Muscle of leg (tissue), 11 donors: ENCODE data around the gene DYNAP. TPM values are rescaled to one million over a fixed set of nuclear protein-coding genes. Genes with fewer than 3 reads are reported as not detected.

ENCODE experiments used
- DNase-seq: peaks from one replicate; pipeline ENCODE4 v3.0.0; 2013
- H3K27ac ChIP-seq: one replicate; pipeline ENCODE4 v1.5.1; 2013; ENCODE audit warnings: mild to moderate bottlenecking, low read length, control low read depth
- H3K27me3 ChIP-seq: one replicate; pipeline ENCODE4 v1.6.1; 2013; ENCODE audit warnings: low read length; ENCODE audit not compliant: control insufficient read depth, insufficient read depth
- H3K36me3 ChIP-seq: one replicate; pipeline ENCODE4 v1.6.1; 2013; ENCODE audit warnings: low read length; ENCODE audit not compliant: control insufficient read depth, insufficient read depth
- H3K4me1 ChIP-seq: one replicate; pipeline ENCODE4 v1.6.1; 2013; ENCODE audit warnings: low read length; ENCODE audit not compliant: control insufficient read depth, insufficient read depth
- H3K4me3 ChIP-seq: one replicate; pipeline ENCODE4 v1.5.1; 2013; ENCODE audit warnings: low read length, control low read depth
- H3K9me3 ChIP-seq: replicated peaks from 2 replicates; pipeline ENCODE4 v1.6.1; 2013; ENCODE audit warnings: low read depth, low read length; ENCODE audit not compliant: control insufficient read depth
- WGBS: methylation state at CpG from one replicate; pipeline ENCODE4 v1.1.5; 2013; ENCODE audit warnings: missing lambda C conversion rate; ENCODE audit not compliant: insufficient coverage; 5-methylcytosine and 5-hydroxymethylcytosine counted together
- polyA plus RNA-seq, 8 donors: library from polyadenylated mRNA; unstranded; fragments of 120-200 nt; gene quantifications; one replicate each; pipeline versions ENCODE4 v1.2.1 to v1.2.3, GENCODE V29; 2013; ENCODE audit warnings: inconsistent platforms in 1 of 8, low replicate concordance in 1 of 8; ENCODE audit not compliant: insufficient read length in 8 of 8, insufficient read depth in 1 of 8
- total RNA-seq: library from RNA; stranded (reverse); fragments of 120-200 nt; gene quantifications from one replicate; pipeline ENCODE4 v1.2.4, GENCODE V29; 2013

The DYNAP gene
- total and polyA plus RNA-seq, 9 donors: 0.07 TPM; not detected in 8

- no peaks in the 10 kb centered on the region for H3K36me3 ChIP-seq
- WGBS: 88% methylated on average over 3 of the region's 6 CpGs
Observed at GRCh38 chr18:54604211-54604610, 13.2 kb downstream of the DYNAP start.

GRCh38 chr18:54606835-54607212 is 15.8 kb downstream of the DYNAP start:
- H3K27ac ChIP-seq: no peak overlapping the region
- WGBS: 86% methylated on average over 7 of the region's 9 CpGs
- no peaks in the 10 kb centered on the region for H3K27me3 ChIP-seq
- H3K4me3 ChIP-seq: no peak overlapping the region
- H3K36me3 ChIP-seq: no peaks in the 10 kb centered on the region
- DNase-seq: no peak
- no peaks in the 10 kb centered on the region for H3K9me3 ChIP-seq
- H3K4me1 ChIP-seq: no peaks in the 10 kb centered on the region

More at GRCh38 chr18:54604211-54604610, 13.2 kb downstream of the DYNAP start:
- H3K9me3 ChIP-seq: no peaks in the 10 kb centered on the region
- no peak for DNase-seq
- no peak overlapping the region for H3K27ac ChIP-seq
- H3K4me1 ChIP-seq: no peaks in the 10 kb centered on the region
- H3K27me3 ChIP-seq: no peaks in the 10 kb centered on the region
- no peak overlapping the region for H3K4me3 ChIP-seq

GRCh38 chr18:54607213-54608027 is 16.4 kb downstream of the DYNAP start:
- H3K36me3 ChIP-seq: no peaks in the 10 kb centered on the region
- H3K9me3 ChIP-seq: no peaks in the 10 kb centered on the region
- no peaks in the 10 kb centered on the region for H3K4me1 ChIP-seq
- 86% methylated on average over 5 of the region's 11 CpGs for WGBS
- H3K27ac ChIP-seq: no peak overlapping the region
- no peaks in the 10 kb centered on the region for H3K27me3 ChIP-seq
- peak; percentile 2 for DNase-seq
- no peak overlapping the region for H3K4me3 ChIP-seq

- no peaks in the 10 kb centered on the region for H3K4me1 ChIP-seq
- H3K27me3 ChIP-seq: no peaks in the 10 kb centered on the region
- no CpG with 5 or more reads among the region's 3 CpGs for WGBS
- H3K9me3 ChIP-seq: no peaks in the 10 kb centered on the region
- no peaks in the 10 kb centered on the region for H3K36me3 ChIP-seq
- no peak for DNase-seq
- H3K27ac ChIP-seq: no peak overlapping the region
- H3K4me3 ChIP-seq: no peak overlapping the region
Observed at GRCh38 chr18:54608028-54608642, 17.1 kb downstream of the DYNAP start.

GRCh38 chr18:54611816-54612215 is 20.8 kb downstream of the DYNAP start:
- no peaks in the 10 kb centered on the region for H3K4me1 ChIP-seq
- DNase-seq: no peak
- WGBS: no CpG with 5 or more reads among the region's 2 CpGs
- no peak overlapping the region for H3K4me3 ChIP-seq
- H3K27me3 ChIP-seq: no peaks in the 10 kb centered on the region
- H3K9me3 ChIP-seq: no peaks in the 10 kb centered on the region
- H3K27ac ChIP-seq: no peak overlapping the region
- no peaks in the 10 kb centered on the region for H3K36me3 ChIP-seq

GRCh38 chr18:54612237-54612636 is 21.2 kb downstream of the DYNAP start:
- no peak overlapping the region for H3K27ac ChIP-seq
- DNase-seq: no peak
- no peaks in the 10 kb centered on the region for H3K36me3 ChIP-seq
- H3K9me3 ChIP-seq: no peaks in the 10 kb centered on the region
- WGBS: 54% methylated on average over 3 of the region's 4 CpGs
- no peak overlapping the region for H3K4me3 ChIP-seq
- H3K27me3 ChIP-seq: no peaks in the 10 kb centered on the region
- no peaks in the 10 kb centered on the region for H3K4me1 ChIP-seq

GRCh38 chr18:54613174-54613573 is 22.1 kb downstream of the DYNAP start:
- no peaks in the 10 kb centered on the region for H3K27me3 ChIP-seq
- WGBS: 83% methylated on average over 2 of the region's 4 CpGs

DNA sequence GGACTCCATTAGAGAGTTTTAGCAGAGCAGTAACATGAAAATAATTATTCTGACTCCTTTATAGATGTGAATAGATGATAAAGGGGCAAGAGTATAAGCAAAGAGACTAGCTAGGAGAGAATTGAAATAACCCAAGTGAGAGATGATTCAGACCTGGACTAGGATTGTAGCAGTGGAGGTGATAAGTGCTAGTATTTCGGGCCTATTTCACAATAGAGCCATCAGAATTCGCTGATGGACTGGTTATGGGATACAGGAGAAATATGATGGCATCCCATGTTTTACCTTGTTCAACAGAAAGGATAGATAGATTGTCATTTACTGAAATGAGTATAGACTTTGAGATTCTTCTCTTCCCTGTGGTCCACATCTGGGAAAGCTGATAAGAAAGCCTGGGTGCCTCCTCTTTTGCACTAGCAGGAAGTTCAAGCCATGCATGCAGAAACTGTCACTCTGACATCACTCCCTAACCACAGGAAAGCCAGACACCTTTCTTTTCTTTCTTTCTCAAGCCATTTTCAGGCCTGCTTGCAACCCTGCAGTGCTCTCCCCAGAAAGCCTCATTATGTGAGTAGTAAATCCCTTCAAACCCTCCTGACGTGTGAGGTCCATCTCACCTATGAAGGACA is 25.3 kb downstream of the DYNAP start:
- Histone ChIP-seq H3K4me3 (no peak overlapping the region), H3K27ac (no peak overlapping the region), H3K9me3 (no peaks in the 10 kb centered on the region), H3K4me1 (no peaks in the 10 kb centered on the region), H3K36me3 (no peaks in the 10 kb centered on the region), H3K27me3 (no peaks in the 10 kb centered on the region)
- DNase-seq: no peak
- WGBS: 80% methylated on average over 1 of the region's 3 CpGs

More at GRCh38 chr18:54613174-54613573, 22.1 kb downstream of the DYNAP start:
- Histone ChIP-seq H3K9me3 (no peaks in the 10 kb centered on the region), H3K4me1 (no peaks in the 10 kb centered on the region), H3K27ac (no peak overlapping the region), H3K36me3 (no peaks in the 10 kb centered on the region), H3K4me3 (no peak overlapping the region)
- DNase-seq: no peak

- no peak for DNase-seq
- Histone ChIP-seq H3K36me3 (no peaks in the 10 kb centered on the region), H3K4me1 (no peaks in the 10 kb centered on the region), H3K27me3 (no peaks in the 10 kb centered on the region), H3K4me3 (no peak overlapping the region), H3K9me3 (peaks cover 2% of the 10 kb centered on the region), H3K27ac (no peak overlapping the region)
Observed at GRCh38 chr18:54622084-54622483, 31.0 kb downstream of the DYNAP start.

GRCh38 chr18:54626779-54627178 is 35.7 kb downstream of the DYNAP start:
- DNase-seq: no peak
- Histone ChIP-seq H3K27ac (no peak overlapping the region), H3K4me3 (no peak overlapping the region), H3K9me3 (peaks cover 3% of the 10 kb centered on the region), H3K4me1 (no peaks in the 10 kb centered on the region), H3K36me3 (no peaks in the 10 kb centered on the region), H3K27me3 (no peaks in the 10 kb centered on the region)
- no CpG with 5 or more reads among the region's 1 CpG for WGBS
